Ascending aorta (tissue), 2 donors: ENCODE results near the gene PPP2R3C. TPM values are rescaled to one million over a fixed set of nuclear protein-coding genes. Genes with fewer than 3 reads are reported as not detected.

Experiments used
- DNase-seq, 2 donors: peaks; one replicate each; pipeline ENCODE4 v3.0.0-alpha.2; 2019; ENCODE audit warnings: low spot score in 2 of 2
- H3K27ac ChIP-seq, 2 donors: fragments of 200-600 bp; sonication (generic); one replicate each; pipeline ENCODE4 v1.5.1; 2016 to 2017; ENCODE audit warnings: mild to moderate bottlenecking in 1 of 2
- H3K27me3 ChIP-seq: fragments of 200-600 bp; sonication (generic); one replicate; pipeline ENCODE4 v1.5.1; 2017
- H3K36me3 ChIP-seq, 2 donors: fragments of 200-600 bp; sonication (generic); one replicate each; pipeline ENCODE4 v1.5.1; 2016
- H3K4me1 ChIP-seq, 2 donors: fragments of 200-600 bp; sonication (generic); one replicate each; pipeline ENCODE4 v1.5.1; 2016 to 2017; ENCODE audit warnings: mild to moderate bottlenecking in 1 of 2
- H3K4me3 ChIP-seq, 2 donors: fragments of 200-600 bp; sonication (generic); one replicate each; pipeline ENCODE4 v1.5.1; 2016 to 2017; ENCODE audit warnings: mild to moderate bottlenecking in 1 of 2
- H3K9me3 ChIP-seq, 2 donors: fragments of 200-600 bp; sonication (generic); one replicate each; pipeline ENCODE4 v1.5.1; 2016
- CTCF ChIP-seq, 3 experiments: fragments of 200-600 bp in 2 of 3; fragments of 450-650 bp in 1 of 3; sonication (generic) in 2 of 3; IDR thresholded peaks; one replicate each; pipeline ENCODE4 v1.5.1; 2016 to 2019; ENCODE audit warnings: antibody characterized with exemption in 3 of 3, mild to moderate bottlenecking in 1 of 3, moderate library complexity in 1 of 3
- intact Hi-C: fragments of 100-400 bp; cut with DNase I; formaldehyde crosslinking; loops from one replicate; pipeline ENCODE4 v1.15.1; 2023
- total RNA-seq: library from RNA; depleted of rRNA; stranded (reverse); fragments of >200 nt; gene quantifications from one replicate; pipeline ENCODE4 v1.1.0, GENCODE V29; 2016

Gene PPP2R3C
- total RNA-seq, 1 donor from 2014 or later, result 63.6 TPM

GRCh38 chr14:35123388-35123703, 1.6 kb upstream of the PPP2R3C start:
- H3K27ac ChIP-seq, result peak overlapping the region; percentile 91 to 98
- no peak for TF ChIP-seq CTCF (IDR thresholded peaks at IDR 0.05)
- intact Hi-C loops, result loop anchor here (2.0 to 5.0 kb wide), 4 partner anchors 169 to 411 kb away; partner anchors contain the start of genes CFL2 and PSMA6

GRCh38 chr14:35122696-35123387, 1.1 kb upstream of the PPP2R3C start:
- TF ChIP-seq CTCF (IDR thresholded peaks at IDR 0.05), result no peak
- Histone ChIP-seq H3K4me3 (peak overlapping the region; percentile 83 to 92), H3K27ac (peak overlapping the region; percentile 91 to 98), H3K36me3 (no peaks in the 10 kb centered on the region), H3K27me3 (no peaks in the 10 kb centered on the region), H3K9me3 (no peaks in the 10 kb centered on the region), H3K4me1 (peaks cover 3 to 18% of the 10 kb centered on the region in 2 donors)
- intact Hi-C loops, result loop anchor here (1.0 to 5.0 kb wide), 6 partner anchors 77 to 411 kb away; partner anchors contain the start of genes CFL2, FAM177A1, PSMA6 and SRP54
- peak in 1 of 2 donors; percentile 66 for DNase-seq

More at GRCh38 chr14:35123388-35123703, 1.6 kb upstream of the PPP2R3C start:
- Histone ChIP-seq H3K27me3 (no peaks in the 10 kb centered on the region), H3K36me3 (no peaks in the 10 kb centered on the region), H3K4me3 (peak overlapping the region; percentile 83 to 92), H3K9me3 (no peaks in the 10 kb centered on the region), H3K4me1 (peaks cover 3 to 18% of the 10 kb centered on the region in 2 donors)
- no peak for DNase-seq

DNA sequence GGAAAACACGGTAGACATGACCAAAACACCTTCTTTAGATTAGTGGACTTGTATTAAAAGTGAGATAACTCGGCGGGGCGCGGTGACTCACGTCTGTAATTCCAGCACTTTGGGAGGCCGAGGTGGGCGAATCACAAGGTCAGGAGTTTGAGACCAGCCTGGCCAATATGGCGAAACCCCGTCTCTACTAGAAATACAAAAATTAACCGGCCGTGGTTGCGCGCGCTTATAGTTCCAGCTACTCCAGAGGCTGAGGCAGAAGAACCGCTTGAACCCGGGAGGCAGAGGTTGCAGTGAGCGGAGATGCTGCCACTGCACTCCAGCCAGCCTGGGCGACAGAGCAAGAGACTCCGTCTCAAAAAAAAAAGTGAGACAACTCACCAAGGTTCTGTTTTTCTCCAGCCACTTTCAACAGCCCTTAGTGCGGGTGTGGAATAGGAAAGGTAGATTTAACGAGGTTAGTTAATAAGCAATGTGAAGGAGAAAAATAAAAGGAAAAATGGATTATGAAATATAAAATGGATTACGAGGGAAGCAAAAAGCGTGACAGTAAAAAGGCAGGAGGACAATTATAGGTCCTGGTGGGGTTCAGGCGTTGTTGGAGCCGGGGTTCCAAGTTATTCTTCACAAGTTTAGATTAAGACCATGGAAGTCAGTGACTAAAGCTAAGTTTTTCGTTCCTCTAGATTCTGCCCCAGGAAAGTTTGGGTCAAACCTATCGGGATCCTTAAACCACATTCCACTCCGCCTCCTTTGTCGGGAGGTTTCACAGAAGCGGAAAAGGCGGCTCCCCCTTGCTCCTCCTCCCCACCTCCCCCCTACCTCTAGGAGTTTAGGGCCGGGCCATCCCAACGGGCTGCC, 534 bp downstream of the PPP2R3C start:
- Histone ChIP-seq H3K27me3 (no peaks in the 10 kb centered on the region), H3K27ac (peak overlapping the region; percentile 91 to 98), H3K4me1 (peaks cover 3 to 18% of the 10 kb centered on the region in 2 donors), H3K36me3 (peaks cover 0 to 7% of the 10 kb centered on the region in 2 donors), H3K4me3 (peak overlapping the region; percentile 83 to 92), H3K9me3 (no peaks in the 10 kb centered on the region)
- no peak for DNase-seq
- TF ChIP-seq CTCF (IDR thresholded peaks at IDR 0.05), result no peak
- intact Hi-C loops, result loop anchor here (5.0 kb wide), 2 partner anchors 171 to 409 kb away; partner anchors contain the start of genes CFL2 and PSMA6

- H3K36me3 ChIP-seq, result peaks cover 26 to 41% of the 10 kb centered on the region in 2 donors
- intact Hi-C loops, result no loop called here
Observed at GRCh38 chr14:35117112-35117511, 4.7 kb downstream of the PPP2R3C start.

DNA sequence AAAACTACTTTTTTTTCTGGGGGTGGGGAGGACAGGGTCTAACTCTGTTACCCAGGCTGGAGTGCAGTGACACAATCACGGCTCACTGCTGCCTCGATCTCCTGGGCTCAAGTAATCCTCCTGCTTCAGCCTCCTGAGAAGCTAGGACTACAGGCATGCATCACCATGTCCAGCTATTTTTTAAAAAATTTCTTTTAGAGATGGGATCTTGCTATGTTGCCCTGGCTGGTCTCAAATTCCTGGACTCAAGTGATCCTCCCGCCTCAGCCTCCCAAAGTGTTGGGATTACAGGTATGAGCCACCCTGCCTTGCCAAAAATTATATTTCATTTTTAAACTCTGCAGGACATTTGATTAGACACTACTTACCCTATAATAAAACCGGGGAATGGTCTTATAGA, 5.5 kb downstream of the PPP2R3C start:
- Histone ChIP-seq H3K36me3 (peaks cover 33 to 50% of the 10 kb centered on the region in 2 donors), H3K4me1 (peaks cover 0 to 5% of the 10 kb centered on the region in 2 donors), H3K4me3 (no peak overlapping the region), H3K27me3 (no peaks in the 10 kb centered on the region), H3K27ac (no peak overlapping the region), H3K9me3 (no peaks in the 10 kb centered on the region)
- intact Hi-C loops, result no loop called here
- TF ChIP-seq CTCF (IDR thresholded peaks at IDR 0.05), result no peak
- DNase-seq, result no peak

More at GRCh38 chr14:35117112-35117511, 4.7 kb downstream of the PPP2R3C start:
- Histone ChIP-seq H3K4me1 (peaks cover 0 to 5% of the 10 kb centered on the region in 2 donors), H3K27me3 (no peaks in the 10 kb centered on the region), H3K9me3 (no peaks in the 10 kb centered on the region), H3K27ac (no peak overlapping the region), H3K4me3 (no peak overlapping the region)
- no peak for DNase-seq
- TF ChIP-seq CTCF (IDR thresholded peaks at IDR 0.05), result no peak
